GM12865 (cell line): ENCODE measurements around the gene FCHSD1.

Experiments
- DNase-seq: peaks from one replicate; pipeline ENCODE4 v3.0.0; 2010; ENCODE audit warnings: low read depth
- H3K4me3 ChIP-seq: 2 replicates; pipeline ENCODE4 v1.5.1; 2011; ENCODE audit warnings: mild to moderate bottlenecking, low read depth, low read length, control low read depth
- TF ChIP-seq, protein P1 (sequence below): IDR thresholded peaks from 2 replicates; pipeline ENCODE4 v1.5.1; 2011; ENCODE audit warnings: low read length, control low read depth, low read depth, inconsistent platforms; ENCODE audit not compliant: insufficient read depth; ENCODE audit errors: missing control alignments

Gene FCHSD1

DNA sequence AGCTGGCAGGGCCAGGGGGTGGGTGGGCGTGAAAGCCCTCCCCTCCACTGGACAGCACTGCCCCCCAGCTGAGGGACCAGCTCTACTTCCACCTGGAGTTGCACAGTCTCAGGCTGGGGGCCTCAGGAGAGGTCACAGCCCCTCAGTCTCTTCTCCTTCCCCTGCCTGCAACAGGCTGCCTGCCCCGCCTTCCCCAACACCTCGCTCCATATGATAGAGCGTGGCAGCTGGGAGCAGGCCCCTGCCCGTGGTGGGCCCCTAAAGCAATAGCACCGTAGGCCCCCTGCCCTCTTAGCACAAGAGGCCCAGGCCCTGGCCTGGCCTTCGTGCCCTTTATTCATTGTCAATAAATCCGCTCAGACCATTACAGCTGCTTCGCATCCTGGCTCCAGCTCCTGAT lies 10.5 kb downstream of the FCHSD1 start:
- TF ChIP-seq, protein P1, sequence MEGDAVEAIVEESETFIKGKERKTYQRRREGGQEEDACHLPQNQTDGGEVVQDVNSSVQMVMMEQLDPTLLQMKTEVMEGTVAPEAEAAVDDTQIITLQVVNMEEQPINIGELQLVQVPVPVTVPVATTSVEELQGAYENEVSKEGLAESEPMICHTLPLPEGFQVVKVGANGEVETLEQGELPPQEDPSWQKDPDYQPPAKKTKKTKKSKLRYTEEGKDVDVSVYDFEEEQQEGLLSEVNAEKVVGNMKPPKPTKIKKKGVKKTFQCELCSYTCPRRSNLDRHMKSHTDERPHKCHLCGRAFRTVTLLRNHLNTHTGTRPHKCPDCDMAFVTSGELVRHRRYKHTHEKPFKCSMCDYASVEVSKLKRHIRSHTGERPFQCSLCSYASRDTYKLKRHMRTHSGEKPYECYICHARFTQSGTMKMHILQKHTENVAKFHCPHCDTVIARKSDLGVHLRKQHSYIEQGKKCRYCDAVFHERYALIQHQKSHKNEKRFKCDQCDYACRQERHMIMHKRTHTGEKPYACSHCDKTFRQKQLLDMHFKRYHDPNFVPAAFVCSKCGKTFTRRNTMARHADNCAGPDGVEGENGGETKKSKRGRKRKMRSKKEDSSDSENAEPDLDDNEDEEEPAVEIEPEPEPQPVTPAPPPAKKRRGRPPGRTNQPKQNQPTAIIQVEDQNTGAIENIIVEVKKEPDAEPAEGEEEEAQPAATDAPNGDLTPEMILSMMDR = no peak
- H3K4me3 ChIP-seq = no peak overlapping the region
- DNase-seq = no peak

DNA sequence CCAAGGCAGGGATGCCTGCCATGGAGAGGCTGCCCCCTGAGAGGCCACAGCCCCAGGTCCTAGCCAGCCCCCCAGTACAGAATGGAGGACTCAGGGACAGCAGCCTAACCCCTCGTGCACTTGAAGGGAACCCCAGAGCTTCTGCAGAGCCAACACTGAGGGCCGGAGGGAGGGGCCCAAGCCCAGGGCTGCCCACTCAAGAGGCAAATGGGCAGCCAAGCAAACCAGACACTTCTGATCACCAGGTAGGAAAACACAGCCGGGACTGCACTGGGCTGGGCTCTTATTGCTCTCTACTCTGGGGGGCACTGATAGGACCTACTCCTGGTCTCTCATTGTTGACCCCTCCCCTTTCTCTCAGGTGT lies 11.2 kb downstream of the FCHSD1 start:
- TF ChIP-seq, protein P1 = no peak
- no peak for DNase-seq
- H3K4me3 ChIP-seq = no peak overlapping the region

DNA sequence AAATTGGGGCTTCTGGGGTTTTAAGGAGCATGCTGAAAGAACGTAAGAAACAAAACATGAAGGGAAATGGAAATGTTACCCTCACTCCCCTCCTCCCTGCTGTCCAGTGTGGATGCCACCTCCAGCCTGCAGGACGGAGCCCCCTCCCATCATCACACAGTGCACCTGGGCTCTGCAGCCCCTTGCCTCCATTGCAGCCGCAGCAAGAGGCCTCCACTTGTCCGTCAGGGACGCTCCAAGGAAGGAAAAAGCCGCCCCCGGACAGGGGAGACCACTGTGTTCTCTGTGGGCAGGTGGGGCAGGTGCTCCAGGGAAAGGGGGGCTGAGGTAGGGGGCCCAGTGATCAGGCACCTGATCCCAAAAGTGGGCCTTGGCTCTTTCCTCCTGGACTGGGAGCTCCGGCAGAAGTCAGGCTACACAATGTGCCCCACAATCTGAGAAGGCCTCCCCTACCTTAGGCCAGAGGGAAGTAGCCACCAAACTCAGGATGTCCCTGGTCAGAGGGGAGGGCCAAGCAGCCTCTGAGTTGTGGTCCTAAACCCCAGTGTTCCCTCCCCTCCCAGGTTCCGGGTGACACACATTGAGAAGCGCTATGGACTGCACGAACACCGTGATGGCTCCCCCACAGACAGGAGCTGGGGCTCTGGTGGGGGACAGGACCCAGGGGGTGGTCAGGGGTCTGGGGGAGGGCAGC lies 11.7 kb downstream of the FCHSD1 start:
- H3K4me3 ChIP-seq = no peak overlapping the region
- DNase-seq = no peak
- TF ChIP-seq, protein P1 = no peak

DNA sequence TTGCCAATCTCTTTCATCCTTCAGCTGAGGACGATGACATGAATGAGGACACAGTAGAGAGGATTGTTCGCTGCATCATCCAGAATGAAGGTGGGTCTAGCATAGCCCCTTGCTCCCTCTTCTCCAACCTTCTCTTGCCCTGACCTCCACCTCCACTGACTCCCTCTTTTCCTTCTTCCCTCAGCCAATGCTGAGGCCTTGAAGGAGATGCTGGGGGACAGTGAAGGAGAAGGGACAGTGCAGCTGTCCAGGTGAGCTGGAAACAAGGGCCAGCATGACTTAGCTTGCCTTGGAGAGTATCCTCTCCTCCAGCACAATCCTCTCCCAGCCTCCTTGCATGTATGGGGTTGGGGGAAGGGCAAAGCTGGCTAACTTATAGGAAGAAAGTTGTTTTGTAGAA lies 12.4 kb downstream of the FCHSD1 start:
- peak overlapping the region; percentile 79; the same call in 1 of the 2 replicates for H3K4me3 ChIP-seq
- TF ChIP-seq, protein P1 = no peak
- DNase-seq = no peak

DNA sequence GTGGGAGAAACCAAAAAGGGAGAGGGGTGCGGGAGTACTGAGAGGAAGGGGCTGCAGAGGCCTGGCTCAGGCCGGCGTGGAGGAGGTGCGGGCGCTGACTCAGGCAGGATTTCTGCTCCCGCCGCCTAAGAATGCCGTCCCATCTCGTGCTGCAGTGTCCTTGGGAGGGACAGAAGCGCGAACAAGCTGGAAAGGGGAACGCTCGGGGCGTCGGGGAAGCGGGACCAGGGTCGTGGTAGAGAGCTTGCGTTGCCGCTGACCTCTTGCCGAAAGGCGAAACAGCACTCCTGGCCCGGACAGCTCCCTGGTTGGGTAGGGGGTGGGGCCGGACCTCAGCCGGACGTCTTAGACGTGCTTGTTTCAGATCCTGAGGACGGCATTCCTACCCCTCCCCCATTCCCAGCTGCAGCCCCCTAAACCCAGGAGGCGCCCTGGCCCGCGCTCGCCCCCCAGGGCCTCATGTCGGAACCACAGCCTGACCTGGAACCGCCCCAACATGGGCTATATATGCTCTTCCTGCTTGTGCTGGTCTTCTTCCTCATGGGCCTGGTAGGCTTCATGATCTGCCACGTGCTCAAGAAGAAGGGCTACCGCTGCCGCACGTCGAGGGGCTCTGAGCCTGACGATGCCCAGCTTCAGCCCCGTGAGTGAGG lies 13.3 kb downstream of the FCHSD1 start:
- peak overlapping the region; percentile 79 for H3K4me3 ChIP-seq
- TF ChIP-seq, protein P1 = peak; percentile 55
- DNase-seq = peak; percentile 86

DNA sequence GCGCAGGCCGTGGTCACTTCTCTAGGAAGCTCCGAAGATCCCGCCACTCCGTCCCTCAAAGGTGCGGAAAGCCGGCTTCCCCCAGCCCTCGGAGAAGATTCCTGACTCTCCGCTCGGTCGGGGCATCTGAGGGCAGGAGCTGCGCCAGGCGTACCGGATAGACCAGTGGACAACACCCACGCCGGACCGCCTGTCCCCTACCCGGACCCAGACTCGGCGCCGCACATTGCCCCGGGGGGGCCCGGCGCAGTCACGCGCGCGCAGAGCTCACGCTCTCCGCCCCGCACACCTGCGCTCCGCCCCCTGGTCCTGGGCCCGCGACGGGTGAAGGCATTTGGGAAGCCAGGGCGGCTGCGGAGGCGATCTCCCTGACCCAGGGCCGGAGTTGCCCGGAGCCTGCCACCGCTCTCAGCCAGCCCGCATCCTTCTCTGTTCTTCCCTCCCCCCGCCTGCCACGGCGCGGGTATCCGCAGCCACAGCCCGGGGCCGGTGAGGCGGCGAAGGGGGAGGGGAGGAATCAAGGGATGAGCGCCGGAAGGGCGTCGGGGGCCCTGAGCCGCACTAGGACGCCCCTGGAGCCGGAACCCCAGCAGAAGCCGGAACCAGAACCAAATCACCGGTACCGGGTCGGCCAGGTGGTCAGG lies 14.0 kb downstream of the FCHSD1 start:
- peak overlapping the region; percentile 79 for H3K4me3 ChIP-seq
- peak; percentile 50 for DNase-seq
- TF ChIP-seq, protein P1 = no peak
